Activated CD4-positive, alpha-beta T cell treated with anti-CD3 and anti-CD28 coated beads for 48 hours (primary cell): ENCODE results near the gene TBC1D22B.

Experiments
- DNase-seq: peaks from one replicate; pipeline ENCODE4 v3.0.0-alpha.2; 2020

TBC1D22B gene

DNA sequence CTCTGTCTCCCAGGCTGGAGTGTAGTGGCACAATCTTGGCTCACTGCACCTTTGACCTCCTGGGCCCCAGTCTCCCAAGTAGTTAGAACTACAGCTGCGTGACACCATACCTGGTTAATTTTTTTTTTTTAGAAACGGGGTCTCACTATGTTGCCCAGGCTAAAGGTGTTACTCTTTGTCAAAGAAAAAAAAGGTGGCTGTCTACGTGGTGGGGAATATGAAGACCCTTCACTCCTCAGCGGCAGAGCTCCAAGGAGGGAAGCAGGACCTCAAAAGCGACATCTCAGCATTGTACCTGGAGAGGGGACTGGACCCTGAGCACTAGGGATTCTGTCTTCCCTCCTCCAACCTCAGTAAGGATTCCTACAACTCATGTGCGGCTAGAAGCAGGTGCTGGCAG, 16.4 kb upstream of the TBC1D22B start:
- no peak for DNase-seq

DNA sequence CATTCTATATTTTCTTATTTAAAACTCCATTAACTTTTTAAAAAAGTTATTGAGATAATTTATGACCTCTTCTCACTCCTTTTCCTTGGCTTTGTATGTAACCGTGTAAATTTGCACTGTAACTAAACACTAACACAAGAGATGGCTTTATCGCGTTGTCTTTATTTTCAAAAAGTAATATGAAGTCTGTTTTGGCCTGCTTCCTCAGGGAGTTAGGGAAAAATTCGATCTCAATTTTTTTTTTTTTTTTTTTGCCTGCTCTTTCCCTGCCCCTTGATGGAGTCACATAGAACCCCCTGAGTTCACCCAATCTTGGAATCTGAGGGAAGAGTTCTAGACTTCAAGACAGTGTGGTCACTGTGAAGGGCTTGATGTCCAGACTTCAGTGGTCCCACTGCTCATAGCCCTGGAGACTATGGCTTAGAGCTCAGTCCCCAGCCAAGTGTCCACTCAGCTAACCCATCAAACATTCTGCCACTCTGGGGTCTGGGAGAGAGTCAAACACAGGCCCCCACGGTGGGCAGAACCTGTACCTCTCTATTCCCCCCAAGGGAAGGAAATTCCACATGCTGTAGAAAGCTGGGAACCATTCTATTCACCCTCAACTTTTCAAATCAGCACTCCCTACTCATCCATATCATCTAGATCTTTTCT, 15.7 kb upstream of the TBC1D22B start:
- no peak for DNase-seq

DNA sequence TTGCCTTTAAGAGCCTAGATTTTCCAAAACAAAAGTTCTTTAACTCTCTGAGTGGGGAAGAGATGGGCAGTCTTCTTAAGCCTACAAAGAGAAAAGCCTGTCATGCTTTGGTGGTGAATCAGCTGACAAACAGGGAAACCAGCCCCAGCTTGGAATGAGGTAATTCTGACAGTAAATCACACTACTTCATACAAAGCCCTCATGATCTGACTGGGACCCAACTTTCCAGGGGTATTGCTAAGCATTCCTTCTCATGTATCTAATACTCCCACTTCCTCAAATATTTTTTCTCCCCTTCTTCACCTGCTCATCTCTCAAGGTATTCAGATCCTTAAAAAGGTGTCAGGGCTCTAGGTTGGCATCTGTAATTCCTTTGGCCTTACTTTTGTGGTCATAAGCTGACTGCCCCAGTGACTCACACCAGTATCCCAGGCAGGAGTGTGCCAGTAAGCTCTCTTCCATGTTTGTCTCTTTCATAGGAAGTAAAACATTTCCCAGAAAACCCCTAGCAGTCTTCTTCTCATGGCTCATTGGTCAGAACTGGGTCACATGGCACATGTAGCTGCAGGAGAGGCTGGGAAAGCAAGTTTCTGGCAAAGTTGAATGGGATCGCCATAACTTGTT, 15.0 kb upstream of the TBC1D22B start:
- DNase-seq: peak; percentile 31

DNA sequence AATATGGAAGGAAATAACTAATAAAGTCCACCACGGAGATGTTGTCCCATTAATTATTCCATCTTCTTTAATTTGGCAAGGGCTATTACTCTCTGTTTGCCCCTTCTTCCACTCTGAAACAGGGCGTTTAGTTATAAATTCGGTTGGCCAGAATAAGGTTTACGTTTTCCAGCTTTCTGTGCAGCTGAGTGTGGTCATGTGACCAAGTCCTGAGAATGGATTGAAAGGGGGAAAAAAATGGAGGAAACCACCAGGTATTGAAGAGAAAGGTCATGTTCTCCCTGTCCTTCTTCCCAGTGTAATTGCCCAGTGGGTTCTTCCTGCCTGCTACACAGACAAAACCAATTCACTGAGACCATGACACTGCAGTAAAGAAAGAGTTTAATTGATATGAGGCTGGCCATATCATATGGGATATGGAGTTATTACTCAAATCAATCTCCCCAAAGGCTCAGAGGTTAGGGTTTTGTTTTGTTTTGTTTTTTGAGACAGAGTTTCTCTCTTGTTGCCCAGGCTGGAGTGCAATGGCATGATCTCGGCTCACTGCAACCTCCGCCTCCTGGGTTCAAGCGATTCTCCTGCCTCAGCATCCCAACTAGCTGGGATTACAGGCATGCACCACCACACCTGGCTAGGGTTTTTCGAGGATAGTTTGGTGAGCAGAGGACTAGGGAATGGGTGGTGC, 14.3 kb upstream of the TBC1D22B start:
- DNase-seq: no peak

DNA sequence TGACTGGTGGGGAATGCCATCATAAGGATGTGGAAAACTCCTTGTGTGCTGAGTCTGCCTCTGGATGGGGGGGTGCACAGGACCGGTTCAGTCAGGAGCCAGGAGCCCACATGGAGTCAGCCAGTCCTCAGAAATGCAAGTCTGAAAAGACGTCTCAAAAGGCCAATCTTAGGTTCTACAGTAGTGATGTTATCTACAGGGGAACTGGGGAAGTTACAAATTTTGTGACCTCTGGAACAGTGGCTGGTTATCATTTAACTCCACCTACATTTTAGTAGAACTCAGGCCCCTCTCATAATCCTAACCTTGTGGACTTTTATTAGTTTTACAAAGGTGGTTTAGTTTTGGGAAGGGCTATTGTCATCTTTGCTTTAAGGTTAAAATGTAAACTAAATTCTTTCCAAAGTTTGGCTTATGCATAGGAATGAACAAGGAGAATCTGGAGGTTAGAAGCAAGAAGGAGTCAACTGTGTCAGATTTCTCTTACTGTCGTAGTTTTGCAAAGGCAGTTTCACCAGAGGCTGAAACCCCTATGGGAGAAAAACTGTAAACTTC, 13.7 kb upstream of the TBC1D22B start:
- no peak for DNase-seq

DNA sequence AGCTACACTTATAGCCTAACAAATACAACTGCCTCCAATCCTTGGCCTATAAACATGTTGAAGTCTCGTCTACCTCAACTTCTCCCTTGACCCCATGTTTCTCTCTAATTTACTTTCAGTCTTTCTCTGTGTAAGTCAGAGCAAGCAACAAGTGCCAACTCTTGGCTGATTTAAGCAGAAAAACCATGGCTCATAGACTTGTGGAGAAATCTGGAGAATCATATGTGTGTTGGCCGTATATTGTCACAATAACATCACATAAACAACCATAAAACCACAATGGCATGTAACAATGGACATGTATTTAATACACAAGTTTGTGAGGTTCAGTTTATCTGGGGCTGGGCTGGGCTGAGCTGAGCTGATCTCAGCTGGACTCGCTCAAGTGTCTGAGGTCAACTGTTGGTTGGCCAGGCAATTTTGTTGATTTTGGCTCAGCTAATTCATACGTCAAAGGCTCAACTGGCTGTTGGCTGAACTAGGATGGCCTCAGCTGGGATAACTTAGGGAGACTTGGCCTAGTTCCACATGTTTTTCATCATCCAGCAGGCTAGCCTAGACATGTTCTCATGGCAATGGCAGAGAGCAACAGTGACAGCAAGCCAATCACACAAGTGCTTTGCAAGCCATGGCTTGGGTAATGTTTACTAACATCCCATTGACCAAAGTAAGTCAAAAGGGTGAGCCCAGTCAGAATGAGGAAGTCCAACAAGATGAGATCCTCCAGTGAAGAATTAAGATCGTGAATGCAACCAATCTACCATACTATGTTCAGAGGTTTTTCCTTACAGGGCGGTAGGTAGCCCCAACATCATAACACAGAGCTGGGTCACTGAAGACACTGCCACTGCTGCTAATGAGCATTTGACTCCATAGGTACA, 12.9 kb upstream of the TBC1D22B start:
- no peak for DNase-seq

DNA sequence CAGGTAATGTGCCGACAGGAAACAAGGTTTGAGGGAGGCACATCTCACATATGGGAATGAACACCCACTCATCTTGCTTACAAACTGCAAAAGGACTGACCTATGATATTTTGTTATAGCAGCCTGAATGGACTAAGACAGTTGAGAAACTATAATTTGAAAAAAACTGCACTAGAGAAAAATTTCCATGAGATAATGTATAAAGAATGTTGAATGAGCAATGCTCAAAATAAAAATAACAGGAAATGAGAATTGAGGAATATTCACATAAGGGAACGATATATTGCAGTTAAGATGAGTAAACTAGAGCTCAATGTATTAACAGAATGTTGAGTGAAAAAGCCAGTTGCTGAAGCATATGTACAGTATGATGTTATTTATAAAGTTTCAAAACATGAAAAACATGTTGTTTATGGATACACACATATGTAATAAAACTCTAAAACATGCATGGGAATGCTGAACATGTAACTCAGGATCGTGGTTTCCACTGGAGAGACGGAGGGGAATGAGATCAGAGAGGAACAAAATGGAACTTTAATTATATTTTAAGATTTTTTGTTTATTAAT, 6.3 kb upstream of the TBC1D22B start:
- no peak for DNase-seq

DNA sequence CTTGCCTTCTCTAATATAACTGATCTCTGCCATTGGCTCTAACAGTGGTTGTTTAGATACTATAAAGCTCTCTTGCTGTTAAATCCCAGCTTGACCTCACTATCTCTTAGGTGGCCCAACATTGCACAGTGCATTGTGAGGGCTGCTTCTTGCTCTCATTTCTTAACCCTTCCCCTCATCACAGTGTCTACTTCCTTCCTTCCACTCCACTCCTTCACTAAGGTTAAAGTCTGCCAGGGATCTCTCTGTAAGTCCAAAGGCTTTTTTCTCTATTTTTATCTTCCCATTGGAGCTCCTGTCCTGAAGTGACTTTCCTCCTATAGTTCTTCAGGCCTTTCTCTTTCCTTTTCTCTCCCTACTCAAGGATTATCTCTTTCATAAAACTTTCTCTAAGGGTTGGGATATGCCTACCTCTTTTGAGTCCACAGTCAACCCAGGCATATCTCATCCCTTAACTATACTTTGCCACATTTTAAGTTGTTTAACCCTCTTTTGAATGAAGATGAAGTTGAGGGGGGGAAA, 4.0 kb upstream of the TBC1D22B start:
- no peak for DNase-seq

DNA sequence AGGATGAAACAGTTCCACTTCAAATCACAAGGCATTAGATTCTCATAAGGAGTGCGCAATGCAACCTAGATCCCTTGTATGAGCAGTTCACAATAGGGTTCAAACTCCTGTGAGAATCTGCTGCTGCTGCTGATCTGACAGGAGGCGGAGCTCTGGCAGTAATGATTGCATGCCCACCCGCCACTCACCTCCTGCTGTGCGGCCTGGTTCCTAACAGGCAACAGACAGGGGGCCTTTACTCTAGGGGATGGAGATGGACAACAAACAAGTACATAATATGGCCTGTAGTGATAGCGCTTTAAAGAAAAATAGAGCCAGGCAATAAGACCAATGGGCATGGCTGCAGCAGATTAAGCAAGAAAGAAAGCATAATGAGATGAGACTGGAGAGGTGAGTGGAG, 2.7 kb upstream of the TBC1D22B start:
- no peak for DNase-seq

DNA sequence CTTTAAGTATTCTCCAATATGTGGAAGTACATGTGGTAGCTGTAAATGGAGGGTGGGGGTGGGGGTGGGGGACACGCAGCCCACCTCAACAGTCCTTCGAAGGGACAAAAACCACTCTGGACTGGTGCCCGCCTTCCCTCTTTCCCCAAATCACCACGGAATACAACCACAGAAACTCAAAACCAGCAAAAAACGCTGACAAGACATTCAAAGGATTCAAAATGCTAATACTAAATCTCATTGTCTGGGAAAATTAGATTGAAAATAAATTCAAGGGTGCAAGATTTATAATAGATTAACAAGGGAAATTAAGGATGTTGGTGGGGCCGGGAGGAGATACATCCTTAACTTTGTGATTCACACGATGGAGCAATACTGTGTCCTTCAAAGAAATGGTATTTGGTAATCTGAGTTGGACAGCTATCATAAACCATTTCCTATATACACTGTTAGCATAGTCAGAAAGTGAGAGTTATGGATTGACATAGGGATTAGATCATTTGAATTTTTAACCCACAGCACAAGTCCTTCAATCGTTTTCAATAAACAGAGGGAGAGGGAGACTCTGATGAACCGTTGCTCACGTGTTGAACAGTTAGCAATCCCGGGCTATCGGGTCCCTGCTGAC, 766 bp upstream of the TBC1D22B start:
- DNase-seq: no peak

DNA sequence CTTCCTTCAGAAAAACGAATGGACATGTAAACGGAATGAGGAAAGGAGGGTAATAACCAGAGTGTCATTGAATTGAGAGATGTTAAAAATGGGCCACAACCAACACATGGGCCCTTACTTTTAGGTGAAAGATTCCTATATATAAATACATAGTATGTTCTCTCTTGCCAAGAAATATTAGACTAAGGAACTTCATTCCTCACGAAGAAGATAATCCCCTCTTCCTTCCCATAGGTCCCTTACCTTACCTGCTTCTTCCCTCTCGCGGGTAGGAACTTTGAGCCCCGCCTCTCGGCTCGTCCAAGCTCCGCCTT, 295 bp upstream of the TBC1D22B start:
- no peak for DNase-seq

DNA sequence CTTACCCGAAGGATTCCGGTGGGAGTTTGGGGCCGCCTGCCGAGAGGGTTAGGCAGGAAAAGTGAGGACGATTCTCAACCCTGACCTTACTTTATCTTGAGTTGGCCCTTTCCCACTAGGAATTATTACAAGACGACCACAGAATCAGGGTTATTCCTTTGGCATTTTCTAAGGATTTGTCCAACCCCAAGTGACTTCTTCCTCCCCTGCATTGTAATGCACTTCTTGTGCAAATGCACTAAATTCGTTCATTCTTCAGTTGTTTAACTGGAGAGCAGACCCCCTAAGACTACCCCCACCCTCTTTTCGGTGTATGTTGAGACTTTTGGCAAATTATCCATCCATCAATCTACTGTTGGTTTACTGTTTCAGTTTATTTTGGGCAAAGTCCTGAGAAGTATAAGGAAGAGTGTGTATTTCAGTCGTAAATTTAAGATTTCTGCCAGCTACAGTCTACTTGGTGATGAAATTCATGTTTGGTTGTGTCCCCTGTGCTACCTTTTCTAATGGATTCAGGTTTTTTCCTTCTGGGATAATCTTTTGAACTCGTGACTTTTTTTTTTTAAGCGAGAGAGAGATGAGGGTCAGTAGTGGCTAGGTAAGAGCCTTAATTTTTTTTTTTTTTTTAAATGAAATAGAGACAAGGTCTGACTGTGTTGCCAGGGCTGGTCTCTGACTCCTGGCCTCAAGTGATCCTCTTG, 983 bp downstream of the TBC1D22B start:
- DNase-seq: no peak

DNA sequence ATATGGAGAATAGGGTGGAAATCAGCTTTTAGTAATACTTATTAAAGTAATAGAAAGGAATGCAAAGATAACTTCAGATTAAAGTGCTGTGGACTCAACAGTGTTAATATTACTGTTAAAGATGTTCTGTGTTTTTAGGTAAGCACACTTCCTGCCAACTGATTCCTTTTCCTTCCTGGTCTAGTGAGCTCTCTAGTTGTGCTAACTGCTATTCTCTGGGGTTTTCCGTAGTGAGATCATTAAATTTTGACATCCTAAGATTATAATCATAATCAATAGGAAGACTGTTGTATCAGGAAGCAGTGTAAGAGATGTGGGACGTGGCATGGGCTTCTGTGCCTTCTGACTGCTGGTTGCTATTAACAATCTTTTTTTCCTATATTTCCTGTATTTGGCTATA, 1.6 kb downstream of the TBC1D22B start:
- DNase-seq: no peak

DNA sequence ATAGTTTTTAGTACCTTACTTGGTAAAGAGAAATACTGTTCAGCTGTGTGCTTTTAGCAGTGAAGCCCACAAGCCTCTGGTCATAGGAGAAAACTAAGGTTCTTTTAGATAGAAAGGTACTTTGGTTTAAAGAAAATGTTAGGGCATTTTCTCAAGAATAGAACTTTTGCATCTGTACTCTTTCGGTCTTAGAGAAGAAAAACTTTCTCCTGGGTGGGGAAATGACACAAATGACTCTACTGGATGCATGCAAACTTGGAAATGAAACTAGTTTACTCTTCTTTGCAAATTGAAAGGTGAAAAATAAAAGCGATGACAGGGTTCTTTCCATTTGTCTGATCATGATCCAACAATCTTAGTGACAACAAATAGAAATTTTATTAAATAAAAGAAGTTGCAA, 2.5 kb downstream of the TBC1D22B start:
- no peak for DNase-seq

DNA sequence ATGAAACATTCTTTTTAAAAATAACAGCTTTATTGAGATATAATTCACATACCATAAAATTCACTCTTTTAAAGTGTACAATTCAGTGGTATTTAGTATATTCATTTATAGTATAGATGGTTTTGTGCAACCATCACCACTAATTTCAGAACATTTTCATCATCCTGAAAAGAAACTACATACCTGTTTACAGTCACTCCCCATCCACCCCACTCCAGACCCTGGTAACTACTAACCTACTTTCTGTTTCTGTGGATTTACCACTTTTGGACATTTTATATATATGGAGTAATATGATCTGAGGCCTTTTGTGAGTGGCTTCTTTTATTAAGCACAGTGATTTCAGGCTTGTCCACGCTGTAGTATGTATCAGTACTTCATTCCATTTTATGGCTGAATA, 2.9 kb downstream of the TBC1D22B start:
- DNase-seq: peak; percentile 34

DNA sequence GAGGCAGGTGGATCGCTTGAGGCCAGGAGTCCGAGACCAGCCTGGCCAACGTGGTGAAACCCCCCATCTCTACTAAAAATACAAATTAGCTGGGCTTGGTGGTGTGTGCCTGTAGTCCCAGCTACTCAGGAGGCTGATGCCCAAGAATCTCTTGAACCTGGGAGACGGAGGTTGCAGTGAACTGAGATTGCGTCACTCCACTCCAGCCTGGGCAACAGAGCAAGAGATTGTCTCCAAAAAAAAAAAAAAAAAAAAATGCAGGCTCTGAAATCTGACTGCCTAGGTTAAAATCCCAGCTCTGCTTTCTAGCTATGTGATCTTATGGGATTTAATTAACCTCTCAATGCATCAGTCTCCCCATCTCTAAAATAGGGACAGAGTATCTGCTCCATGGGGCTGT, 3.6 kb downstream of the TBC1D22B start:
- DNase-seq: no peak

DNA sequence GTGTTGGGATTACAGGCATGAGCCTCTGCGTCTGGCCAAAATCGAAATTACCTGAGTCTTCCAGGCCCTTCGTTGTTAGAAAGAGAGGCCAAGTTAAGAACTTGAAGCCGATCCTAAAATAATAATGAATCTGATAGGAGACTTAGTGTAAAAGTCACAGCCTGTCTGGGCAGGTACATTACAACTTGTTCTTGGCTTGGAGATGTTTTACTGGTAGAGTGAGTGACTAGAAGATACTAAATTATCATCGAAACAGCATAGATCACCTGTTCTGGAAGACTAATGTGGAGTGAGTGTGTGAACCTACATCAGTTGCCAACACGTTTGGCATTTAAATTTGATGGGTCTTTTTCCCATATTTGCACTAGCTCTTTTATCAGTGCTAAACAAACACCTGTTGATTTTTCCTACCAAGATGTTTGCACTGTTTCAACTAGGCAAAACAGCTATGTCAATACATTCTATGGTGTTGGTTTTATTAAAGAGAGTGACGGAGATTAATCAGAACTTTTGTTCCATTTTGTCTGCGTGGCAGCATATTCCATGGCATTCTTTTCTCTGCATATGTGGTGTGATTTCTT, 5.0 kb downstream of the TBC1D22B start:
- no peak for DNase-seq

DNA sequence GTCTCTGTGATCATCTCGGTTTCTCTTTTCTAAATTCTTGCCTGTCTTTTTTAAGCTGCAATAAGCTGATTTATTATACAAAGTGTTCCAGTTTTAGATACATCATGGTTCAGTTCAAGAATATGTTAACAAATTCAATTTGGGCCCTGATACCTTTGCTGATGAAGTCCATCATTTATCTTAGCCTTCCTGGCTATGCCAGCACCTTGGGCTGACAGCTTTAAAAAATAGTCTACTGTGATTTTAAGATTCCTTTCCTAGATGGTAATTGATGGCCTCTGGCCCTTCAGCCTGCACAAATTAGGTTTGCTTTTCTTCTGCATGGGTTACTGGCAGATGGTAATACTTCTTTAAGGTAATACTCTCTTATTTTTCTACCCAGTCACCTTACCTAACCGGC, 7.4 kb downstream of the TBC1D22B start:
- no peak for DNase-seq

DNA sequence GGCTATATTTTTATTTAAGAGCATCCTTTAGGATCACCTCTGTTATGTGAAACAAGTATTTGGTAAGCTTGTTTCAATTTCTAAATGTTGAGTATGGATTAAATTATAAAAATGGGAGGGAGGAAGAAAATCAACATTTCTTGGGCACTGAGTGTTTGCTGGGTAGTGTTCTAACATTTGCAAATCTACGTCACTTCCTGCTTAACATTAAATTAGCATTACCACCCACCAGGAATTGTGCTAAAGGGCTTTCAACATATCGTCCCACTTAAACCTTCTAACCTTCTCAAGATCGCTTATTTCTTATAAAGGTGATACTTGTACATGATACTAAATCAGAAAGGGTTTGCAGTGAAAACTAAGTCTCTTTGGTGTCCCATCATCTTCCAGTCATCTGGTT, 8.3 kb downstream of the TBC1D22B start:
- DNase-seq: no peak

DNA sequence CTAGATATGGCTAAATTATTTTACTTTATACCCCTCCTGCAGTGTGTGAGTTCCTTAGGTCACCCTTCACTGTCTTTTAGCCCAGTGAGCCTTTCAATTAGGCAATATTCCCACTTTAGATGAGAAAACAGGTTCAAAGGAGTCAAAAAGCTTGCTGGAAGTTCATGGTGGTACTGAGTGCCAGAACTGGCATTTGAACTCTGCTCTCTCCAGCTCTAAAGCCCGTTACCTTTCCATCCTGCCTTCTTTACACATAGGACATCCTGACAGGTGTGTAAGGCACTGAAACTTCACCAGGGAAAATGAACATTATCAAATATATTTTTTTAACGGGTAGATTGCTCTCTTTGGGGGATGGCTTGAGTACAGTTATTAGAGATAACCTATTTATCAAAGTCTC, 11.5 kb downstream of the TBC1D22B start:
- no peak for DNase-seq
